Uterus (tissue), 2 donors: Measurements from ENCODE around the gene TMPRSS3.

ENCODE experiments used
- CTCF ChIP-seq, 4 experiments: fragments of 200-600 bp in 2 of 4; fragments of 450-650 bp in 2 of 4; sonication (generic) in 2 of 4; IDR thresholded peaks; one replicate each; pipeline ENCODE4 v1.5.1; 2016 to 2019; ENCODE audit warnings: antibody characterized with exemption in 4 of 4, mild to moderate bottlenecking in 2 of 4, moderate library complexity in 1 of 4
- POLR2A ChIP-seq, 2 donors: fragments of 450-650 bp; IDR thresholded peaks; one replicate each; pipeline ENCODE4 v1.6.1; 2016; ENCODE audit warnings: antibody characterized with exemption in 2 of 2, mild to moderate bottlenecking in 1 of 2, moderate library complexity in 1 of 2

DNA sequence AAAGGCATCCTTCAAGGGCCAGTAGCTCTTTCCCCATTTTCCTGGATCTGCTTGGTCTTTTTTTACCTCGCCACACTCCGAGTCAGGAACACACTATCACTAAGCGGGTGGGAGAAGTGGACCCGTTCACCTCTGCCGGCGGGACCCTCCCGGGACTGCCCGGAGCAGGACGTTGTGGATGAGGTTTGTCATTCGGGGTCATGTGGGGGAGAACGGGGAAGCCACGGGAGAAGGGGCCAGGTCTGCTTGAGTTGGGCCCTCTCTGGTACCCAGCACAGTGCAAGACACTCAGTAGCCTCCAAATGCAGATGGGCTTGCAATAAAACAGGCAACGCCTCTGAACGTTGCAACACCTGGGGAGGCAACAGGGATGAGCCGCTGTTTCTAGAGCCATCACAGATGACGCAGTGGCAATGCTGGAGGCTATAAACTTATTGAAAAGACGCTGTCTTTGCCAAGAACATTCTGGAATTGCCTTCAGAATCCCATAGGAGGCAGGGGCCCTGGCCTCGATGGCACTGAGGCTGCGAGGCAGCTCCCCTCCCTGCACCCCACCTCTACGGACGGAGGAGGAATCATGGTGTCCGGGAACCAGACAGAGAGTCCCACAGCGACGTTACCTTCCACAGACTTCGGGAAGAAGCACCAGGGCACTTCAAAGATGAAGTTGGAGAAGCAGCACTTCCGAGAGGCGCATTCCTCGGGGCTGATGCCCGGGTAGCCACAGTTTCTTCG lies 48.8 kb downstream of the TMPRSS3 start:
- TF ChIP-seq CTCF (IDR thresholded peaks at IDR 0.05), result no peak
- no peak for TF ChIP-seq POLR2A (IDR thresholded peaks at IDR 0.05)
